Measurements from ENCODE around the gene HCK.

HCK gene

DNA sequence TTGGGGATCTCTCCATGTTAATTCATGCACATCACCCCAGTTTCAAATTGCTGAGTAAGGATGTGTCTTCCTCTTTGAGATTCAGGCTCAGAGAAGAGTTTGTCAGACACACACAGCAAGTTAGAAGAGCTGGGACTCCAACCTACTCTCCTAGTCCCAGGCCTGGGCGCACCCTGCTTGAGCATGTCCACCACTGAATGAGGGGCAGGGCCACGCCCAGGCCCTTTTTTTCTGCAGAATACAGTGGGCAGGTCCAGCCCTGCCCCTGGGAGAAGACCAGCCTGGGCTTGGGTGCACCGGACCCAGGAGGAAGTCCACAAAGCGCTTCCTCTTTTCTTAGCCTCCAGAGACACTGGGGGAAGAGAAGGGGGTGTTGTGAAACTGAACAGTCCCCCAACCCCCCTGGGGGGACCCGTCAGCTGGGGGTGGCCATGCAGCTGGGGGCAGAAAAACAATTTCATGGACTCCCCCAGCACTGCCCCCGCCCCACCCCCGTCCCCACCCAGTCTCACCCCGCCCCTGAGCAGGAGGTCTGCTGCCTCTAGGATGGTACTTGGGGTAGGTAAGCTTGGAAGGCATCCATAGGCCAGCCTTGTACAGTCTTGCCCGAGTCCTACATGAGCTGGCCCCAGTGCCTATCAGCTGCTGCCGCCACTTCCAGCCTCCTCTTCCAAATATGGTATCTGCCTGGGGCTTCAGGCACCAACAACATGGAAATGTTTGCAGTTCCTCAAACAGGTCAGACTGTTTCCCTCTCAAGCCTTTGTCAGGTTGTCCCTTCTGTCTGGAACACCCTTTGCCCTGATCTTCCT is 11.7 kb upstream of the HCK start:
- no peak overlapping the region for H3K23ac ChIP-seq (ENCODE audit: low read length)
- WGBS (ENCODE audit: extremely low coverage, insufficient coverage, insufficient read length) = no CpG with 5 or more reads among the region's 10 CpGs
- H3K4me1 ChIP-seq (ENCODE audit: control insufficient read depth in 1 of 2, insufficient read depth in 2 of 2, low read length in 2 of 2) = peaks cover 5 to 8% of the 10 kb centered on the region in 2 experiments
- H3K9me3 ChIP-seq (ENCODE audit: insufficient read depth, low read depth, low read length) = peaks cover 2% of the 10 kb centered on the region
- H3K4me3 ChIP-seq (ENCODE audit: low read depth, low read length) = no peak overlapping the region
- H3K4ac ChIP-seq (ENCODE audit: low read depth, low read length) = no peak overlapping the region
- no peak overlapping the region for H3K27ac ChIP-seq (ENCODE audit: low read depth, low read length)
- H2BK12ac ChIP-seq (ENCODE audit: low read length) = no peak overlapping the region
- H2AFZ ChIP-seq (ENCODE audit: insufficient read depth, low read length, poor library complexity) = no peak overlapping the region
- no peaks in the 10 kb centered on the region for H3K79me2 ChIP-seq (ENCODE audit: control insufficient read depth, insufficient read depth, low read length, poor library complexity)
- H4K91ac ChIP-seq (ENCODE audit: low read depth, low read length) = no peak overlapping the region
- peak overlapping the region; percentile 7 for H4K12ac ChIP-seq (ENCODE audit: low read depth, low read length)
- H3K79me1 ChIP-seq (ENCODE audit: low read length) = no peaks in the 10 kb centered on the region
- no peaks in the 10 kb centered on the region for H3K36me3 ChIP-seq (ENCODE audit: control insufficient read depth in 1 of 2, insufficient read depth in 2 of 2, low read length in 2 of 2)
- no peak overlapping the region for H3K18ac ChIP-seq (ENCODE audit: low read length)
- H2BK120ac ChIP-seq (ENCODE audit: insufficient read depth, low read length, poor library complexity) = no peak overlapping the region
- peak in 1 of 2 donors; percentile 37 for DNase-seq
- H2BK5ac ChIP-seq (ENCODE audit: low read depth, low read length, poor library complexity) = no peak overlapping the region
- no peak overlapping the region for H3K14ac ChIP-seq (ENCODE audit: low read length)
- no peaks in the 10 kb centered on the region for H3K27me3 ChIP-seq (ENCODE audit: insufficient read depth, low read length)
- no peak overlapping the region for H4K8ac ChIP-seq (ENCODE audit: low read depth, low read length)
- no peak overlapping the region for H2AK5ac ChIP-seq (ENCODE audit: low read length)
- H3K4me2 ChIP-seq (ENCODE audit: low read length) = no peak overlapping the region
- H3K9ac ChIP-seq (ENCODE audit: low read length) = no peak overlapping the region

DNA sequence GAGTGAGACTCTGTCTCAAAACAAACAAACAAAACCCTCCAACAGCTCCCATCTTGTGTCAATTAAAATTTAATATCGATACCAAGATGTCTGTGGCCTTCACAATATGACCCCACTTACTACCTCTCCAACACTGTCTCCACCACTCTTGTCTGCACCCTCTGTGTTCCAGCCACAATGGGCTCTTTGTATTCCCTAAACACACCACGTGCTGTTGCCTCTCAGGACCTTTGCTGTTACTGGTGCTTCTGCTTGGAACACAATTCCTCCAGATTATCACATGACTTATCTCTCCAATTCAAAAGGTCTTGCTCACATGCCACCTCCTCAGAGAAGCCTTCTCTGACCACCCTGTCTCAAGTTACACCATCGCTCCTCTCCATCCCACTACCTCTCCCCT is 6.0 kb upstream of the HCK start:
- no peak for DNase-seq
- H3K9me3 ChIP-seq (ENCODE audit: insufficient read depth, low read depth, low read length) = no peaks in the 10 kb centered on the region
- H2AFZ ChIP-seq (ENCODE audit: insufficient read depth, low read length, poor library complexity) = no peak overlapping the region
- no peak overlapping the region for H3K4me2 ChIP-seq (ENCODE audit: low read length)
- no peak overlapping the region for H3K4ac ChIP-seq (ENCODE audit: low read depth, low read length)
- H4K12ac ChIP-seq (ENCODE audit: low read depth, low read length) = no peak overlapping the region
- H4K8ac ChIP-seq (ENCODE audit: low read depth, low read length) = no peak overlapping the region
- no peak overlapping the region for H3K14ac ChIP-seq (ENCODE audit: low read length)
- no peak overlapping the region for H2AK5ac ChIP-seq (ENCODE audit: low read length)
- H2BK5ac ChIP-seq (ENCODE audit: low read depth, low read length, poor library complexity) = no peak overlapping the region
- no peak overlapping the region for H3K4me3 ChIP-seq (ENCODE audit: low read depth, low read length)
- no CpG with 5 or more reads among the region's 3 CpGs for WGBS (ENCODE audit: extremely low coverage, insufficient coverage, insufficient read length)
- H3K79me1 ChIP-seq (ENCODE audit: low read length) = no peaks in the 10 kb centered on the region
- H2BK12ac ChIP-seq (ENCODE audit: low read length) = no peak overlapping the region
- H3K27ac ChIP-seq (ENCODE audit: low read depth, low read length) = no peak overlapping the region
- no peaks in the 10 kb centered on the region for H3K4me1 ChIP-seq (ENCODE audit: control insufficient read depth in 1 of 2, insufficient read depth in 2 of 2, low read length in 2 of 2)
- H3K79me2 ChIP-seq (ENCODE audit: control insufficient read depth, insufficient read depth, low read length, poor library complexity) = no peaks in the 10 kb centered on the region
- H2BK120ac ChIP-seq (ENCODE audit: insufficient read depth, low read length, poor library complexity) = no peak overlapping the region
- H3K27me3 ChIP-seq (ENCODE audit: insufficient read depth, low read length) = peaks cover 15% of the 10 kb centered on the region
- no peaks in the 10 kb centered on the region for H3K36me3 ChIP-seq (ENCODE audit: control insufficient read depth in 1 of 2, insufficient read depth in 2 of 2, low read length in 2 of 2)
- H4K91ac ChIP-seq (ENCODE audit: low read depth, low read length) = no peak overlapping the region
- H3K18ac ChIP-seq (ENCODE audit: low read length) = no peak overlapping the region
- H3K9ac ChIP-seq (ENCODE audit: low read length) = no peak overlapping the region
- H3K23ac ChIP-seq (ENCODE audit: low read length) = no peak overlapping the region

- no peak overlapping the region for H2BK120ac ChIP-seq (ENCODE audit: insufficient read depth, low read length, poor library complexity)
- no peak overlapping the region for H3K9ac ChIP-seq (ENCODE audit: low read length)
- no peak overlapping the region for H2AFZ ChIP-seq (ENCODE audit: insufficient read depth, low read length, poor library complexity)
- no CpG with 5 or more reads among the region's 4 CpGs for WGBS (ENCODE audit: extremely low coverage, insufficient coverage, insufficient read length)
- no peak overlapping the region for H3K4ac ChIP-seq (ENCODE audit: low read depth, low read length)
- H3K36me3 ChIP-seq (ENCODE audit: control insufficient read depth in 1 of 2, insufficient read depth in 2 of 2, low read length in 2 of 2) = no peaks in the 10 kb centered on the region
- DNase-seq = no peak
- no peak overlapping the region for H2BK5ac ChIP-seq (ENCODE audit: low read depth, low read length, poor library complexity)
- no peak overlapping the region for H2AK5ac ChIP-seq (ENCODE audit: low read length)
- H2BK12ac ChIP-seq (ENCODE audit: low read length) = no peak overlapping the region
- no peaks in the 10 kb centered on the region for H3K79me2 ChIP-seq (ENCODE audit: control insufficient read depth, insufficient read depth, low read length, poor library complexity)
- H3K79me1 ChIP-seq (ENCODE audit: low read length) = no peaks in the 10 kb centered on the region
- H3K4me3 ChIP-seq (ENCODE audit: low read depth, low read length) = no peak overlapping the region
- no peak overlapping the region for H4K12ac ChIP-seq (ENCODE audit: low read depth, low read length)
- H3K9me3 ChIP-seq (ENCODE audit: insufficient read depth, low read depth, low read length) = peaks cover 5% of the 10 kb centered on the region
- H4K91ac ChIP-seq (ENCODE audit: low read depth, low read length) = no peak overlapping the region
- no peak overlapping the region for H3K4me2 ChIP-seq (ENCODE audit: low read length)
- H3K18ac ChIP-seq (ENCODE audit: low read length) = no peak overlapping the region
- H3K27ac ChIP-seq (ENCODE audit: low read depth, low read length) = no peak overlapping the region
- peaks cover 40% of the 10 kb centered on the region for H3K27me3 ChIP-seq (ENCODE audit: insufficient read depth, low read length)
- H3K23ac ChIP-seq (ENCODE audit: low read length) = no peak overlapping the region
- H4K8ac ChIP-seq (ENCODE audit: low read depth, low read length) = no peak overlapping the region
- H3K4me1 ChIP-seq (ENCODE audit: control insufficient read depth in 1 of 2, insufficient read depth in 2 of 2, low read length in 2 of 2) = peaks cover 6% of the 10 kb centered on the region in 2 experiments
- H3K14ac ChIP-seq (ENCODE audit: low read length) = no peak overlapping the region
Measured at GRCh38 chr20:32050324-32050841, 1.7 kb upstream of the HCK start.

- no CpG with 5 or more reads among the region's 17 CpGs for WGBS (ENCODE audit: extremely low coverage, insufficient coverage, insufficient read length)
- H2BK120ac ChIP-seq (ENCODE audit: insufficient read depth, low read length, poor library complexity) = no peak overlapping the region
Measured at GRCh38 chr20:32050851-32051556, 1.0 kb upstream of the HCK start.

More at GRCh38 chr20:32050851-32051556, 1.0 kb upstream of the HCK start:
- Histone ChIP-seq H3K4ac (ENCODE audit: low read depth, low read length) (no peak overlapping the region), H3K18ac (ENCODE audit: low read length) (no peak overlapping the region), H2AK5ac (ENCODE audit: low read length) (no peak overlapping the region), H2AFZ (ENCODE audit: insufficient read depth, low read length, poor library complexity) (no peak overlapping the region), H3K9me3 (ENCODE audit: insufficient read depth, low read depth, low read length) (peaks cover 5% of the 10 kb centered on the region), H2BK5ac (ENCODE audit: low read depth, low read length, poor library complexity) (no peak overlapping the region), H3K4me2 (ENCODE audit: low read length) (peak overlapping the region; percentile 17), H4K91ac (ENCODE audit: low read depth, low read length) (no peak overlapping the region), H3K36me3 (ENCODE audit: control insufficient read depth in 1 of 2, insufficient read depth in 2 of 2, low read length in 2 of 2) (no peaks in the 10 kb centered on the region), H3K79me1 (ENCODE audit: low read length) (no peaks in the 10 kb centered on the region), H4K8ac (ENCODE audit: low read depth, low read length) (no peak overlapping the region), H3K14ac (ENCODE audit: low read length) (no peak overlapping the region), H3K23ac (ENCODE audit: low read length) (no peak overlapping the region), H2BK12ac (ENCODE audit: low read length) (no peak overlapping the region), H3K4me1 (ENCODE audit: control insufficient read depth in 1 of 2, insufficient read depth in 2 of 2, low read length in 2 of 2) (peaks cover 6% of the 10 kb centered on the region in 2 experiments), H3K27ac (ENCODE audit: low read depth, low read length) (no peak overlapping the region), H3K79me2 (ENCODE audit: control insufficient read depth, insufficient read depth, low read length, poor library complexity) (no peaks in the 10 kb centered on the region), H3K4me3 (ENCODE audit: low read depth, low read length) (no peak overlapping the region), H3K27me3 (ENCODE audit: insufficient read depth, low read length) (peaks cover 40% of the 10 kb centered on the region), H4K12ac (ENCODE audit: low read depth, low read length) (no peak overlapping the region), H3K9ac (ENCODE audit: low read length) (no peak overlapping the region)
- DNase-seq = peak in 1 of 2 donors; percentile 18

All from trophoblast cell (in vitro differentiated cells and primary cell).